ENCODE measurements around the gene POMC.

Gene POMC

GRCh38 chr2:25187729-25188350 lies 19.5 kb upstream of the POMC start:
- no peaks in the 10 kb centered on the region for H3K9me3 ChIP-seq (ENCODE audit: insufficient read depth, low read length)
- no peak overlapping the region for H3K27ac ChIP-seq (ENCODE audit: low read depth, low read length)
- TF ChIP-seq EZH2phosphoT487 (conservative IDR thresholded peaks at IDR 0.05; ENCODE audit: low read length): no peak
- TF ChIP-seq CTCF (IDR thresholded peaks at IDR 0.05; ENCODE audit: insufficient read depth, low read length, poor library complexity, severe bottlenecking): no peak
- H4K20me1 ChIP-seq (ENCODE audit: low read depth, low read length): no peaks in the 10 kb centered on the region
- H3K79me2 ChIP-seq (ENCODE audit: insufficient read depth, low read length): no peaks in the 10 kb centered on the region
- no peaks in the 10 kb centered on the region for H3F3A ChIP-seq (ENCODE audit: insufficient read depth)
- no peaks in the 10 kb centered on the region for H3K9me2 ChIP-seq (replicated peaks; ENCODE audit: insufficient read depth, low read length)
- no peak overlapping the region for H3K4me2 ChIP-seq (ENCODE audit: low read depth, low read length, poor library complexity, severe bottlenecking)
- no peak overlapping the region for H3K9ac ChIP-seq (ENCODE audit: low read length)
- no peaks in the 10 kb centered on the region for H3K36me3 ChIP-seq (ENCODE audit: low read length)
- H2AFZ ChIP-seq (ENCODE audit: low read depth, low read length, severe bottlenecking): no peak overlapping the region
- no peak overlapping the region for H3K4me3 ChIP-seq (ENCODE audit: insufficient read depth, low read length, poor library complexity, severe bottlenecking)
- H3K27me3 ChIP-seq (ENCODE audit: low read length): no peaks in the 10 kb centered on the region

GRCh38 chr2:25184254-25184653 lies 15.9 kb upstream of the POMC start:
- Histone ChIP-seq H3K4me2 (ENCODE audit: low read depth, low read length, poor library complexity, severe bottlenecking) (no peak overlapping the region), H3K36me3 (ENCODE audit: low read length) (no peaks in the 10 kb centered on the region), H4K20me1 (ENCODE audit: low read depth, low read length) (no peaks in the 10 kb centered on the region), H2AFZ (ENCODE audit: low read depth, low read length, severe bottlenecking) (no peak overlapping the region), H3K9me3 (ENCODE audit: insufficient read depth, low read length) (no peaks in the 10 kb centered on the region; the same call in 1 of the 2 replicates), H3K27ac (ENCODE audit: low read depth, low read length) (no peak overlapping the region), H3K4me3 (ENCODE audit: insufficient read depth, low read length, poor library complexity, severe bottlenecking) (no peak overlapping the region), H3K27me3 (ENCODE audit: low read length) (no peaks in the 10 kb centered on the region), H3K79me2 (ENCODE audit: insufficient read depth, low read length) (no peaks in the 10 kb centered on the region), H3F3A (ENCODE audit: insufficient read depth) (no peaks in the 10 kb centered on the region), H3K9me2 (replicated peaks; ENCODE audit: insufficient read depth, low read length) (no peaks in the 10 kb centered on the region), H3K9ac (ENCODE audit: low read length) (no peak overlapping the region)
- no peak for TF ChIP-seq EZH2phosphoT487 (conservative IDR thresholded peaks at IDR 0.05; ENCODE audit: low read length)
- no peak for TF ChIP-seq CTCF (IDR thresholded peaks at IDR 0.05; ENCODE audit: insufficient read depth, low read length, poor library complexity, severe bottlenecking)

GRCh38 chr2:25178976-25179375 lies 10.6 kb upstream of the POMC start:
- Histone ChIP-seq H3K4me2 (ENCODE audit: low read depth, low read length, poor library complexity, severe bottlenecking) (no peak overlapping the region), H3F3A (ENCODE audit: insufficient read depth) (no peaks in the 10 kb centered on the region), H3K79me2 (ENCODE audit: insufficient read depth, low read length) (no peaks in the 10 kb centered on the region), H3K9ac (ENCODE audit: low read length) (no peak overlapping the region), H3K27me3 (ENCODE audit: low read length) (no peaks in the 10 kb centered on the region), H3K9me3 (ENCODE audit: insufficient read depth, low read length) (no peaks in the 10 kb centered on the region; the same call in 1 of the 2 replicates), H3K36me3 (ENCODE audit: low read length) (no peaks in the 10 kb centered on the region), H2AFZ (ENCODE audit: low read depth, low read length, severe bottlenecking) (no peak overlapping the region), H4K20me1 (ENCODE audit: low read depth, low read length) (no peaks in the 10 kb centered on the region), H3K4me3 (ENCODE audit: insufficient read depth, low read length, poor library complexity, severe bottlenecking) (no peak overlapping the region), H3K9me2 (replicated peaks; ENCODE audit: insufficient read depth, low read length) (no peaks in the 10 kb centered on the region), H3K27ac (ENCODE audit: low read depth, low read length) (no peak overlapping the region)
- TF ChIP-seq CTCF (IDR thresholded peaks at IDR 0.05; ENCODE audit: insufficient read depth, low read length, poor library complexity, severe bottlenecking) (no peak), EZH2phosphoT487 (conservative IDR thresholded peaks at IDR 0.05; ENCODE audit: low read length) (no peak)
